ENCODE results near the gene HOGA1.
"Not testable (repeated sequence)": the region's sequence is repeated elsewhere in the genome, so short reads cannot be mapped to it uniquely, and the experiment has no call there.

HOGA1 gene

DNA sequence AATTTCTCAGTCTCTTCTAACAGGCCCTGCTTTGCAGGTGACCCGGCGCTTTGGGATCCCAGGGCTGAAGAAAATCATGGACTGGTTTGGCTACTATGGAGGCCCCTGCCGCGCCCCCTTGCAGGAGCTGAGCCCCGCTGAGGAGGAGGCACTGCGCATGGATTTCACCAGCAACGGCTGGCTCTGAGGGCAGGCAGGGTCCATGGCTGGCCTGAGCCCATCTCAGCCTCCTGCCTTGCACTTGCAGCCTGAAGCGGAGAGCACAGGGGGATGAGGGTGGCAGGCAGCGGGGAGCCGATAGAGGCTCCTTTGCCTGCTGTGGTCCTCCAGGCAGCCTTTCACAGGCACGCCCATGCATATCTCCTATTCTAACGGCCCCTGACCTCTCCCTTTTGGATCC, 27.3 kb downstream of the HOGA1 start:
- DNase-seq (ENCODE audit: low read depth) = no peak

- DNase-seq (ENCODE audit: low read depth) = no peak
These were observed 28.2 kb downstream of the HOGA1 start for GRCh38 chr10:97612386-97612785.

- no peak for DNase-seq (ENCODE audit: low read depth)
These were observed 34.1 kb downstream of the HOGA1 start for GRCh38 chr10:97618285-97618684.

GRCh38 chr10:97618733-97619132, 34.5 kb downstream of the HOGA1 start:
- no peak for DNase-seq (ENCODE audit: low read depth)

- DNase-seq (ENCODE audit: low read depth) = no peak
These were observed 39.1 kb downstream of the HOGA1 start for GRCh38 chr10:97623277-97623676.

- no peak for DNase-seq (ENCODE audit: low read depth)
These were observed 43.5 kb downstream of the HOGA1 start for GRCh38 chr10:97627731-97628130.

- no peak for DNase-seq (ENCODE audit: low read depth)
These were observed 44.0 kb downstream of the HOGA1 start for GRCh38 chr10:97628228-97628627.

- DNase-seq (ENCODE audit: low read depth) = no peak
These were observed 45.1 kb downstream of the HOGA1 start for GRCh38 chr10:97629289-97629688.

- DNase-seq (ENCODE audit: low read depth) = no peak
These were observed 46.9 kb downstream of the HOGA1 start for GRCh38 chr10:97631098-97631497.

DNA sequence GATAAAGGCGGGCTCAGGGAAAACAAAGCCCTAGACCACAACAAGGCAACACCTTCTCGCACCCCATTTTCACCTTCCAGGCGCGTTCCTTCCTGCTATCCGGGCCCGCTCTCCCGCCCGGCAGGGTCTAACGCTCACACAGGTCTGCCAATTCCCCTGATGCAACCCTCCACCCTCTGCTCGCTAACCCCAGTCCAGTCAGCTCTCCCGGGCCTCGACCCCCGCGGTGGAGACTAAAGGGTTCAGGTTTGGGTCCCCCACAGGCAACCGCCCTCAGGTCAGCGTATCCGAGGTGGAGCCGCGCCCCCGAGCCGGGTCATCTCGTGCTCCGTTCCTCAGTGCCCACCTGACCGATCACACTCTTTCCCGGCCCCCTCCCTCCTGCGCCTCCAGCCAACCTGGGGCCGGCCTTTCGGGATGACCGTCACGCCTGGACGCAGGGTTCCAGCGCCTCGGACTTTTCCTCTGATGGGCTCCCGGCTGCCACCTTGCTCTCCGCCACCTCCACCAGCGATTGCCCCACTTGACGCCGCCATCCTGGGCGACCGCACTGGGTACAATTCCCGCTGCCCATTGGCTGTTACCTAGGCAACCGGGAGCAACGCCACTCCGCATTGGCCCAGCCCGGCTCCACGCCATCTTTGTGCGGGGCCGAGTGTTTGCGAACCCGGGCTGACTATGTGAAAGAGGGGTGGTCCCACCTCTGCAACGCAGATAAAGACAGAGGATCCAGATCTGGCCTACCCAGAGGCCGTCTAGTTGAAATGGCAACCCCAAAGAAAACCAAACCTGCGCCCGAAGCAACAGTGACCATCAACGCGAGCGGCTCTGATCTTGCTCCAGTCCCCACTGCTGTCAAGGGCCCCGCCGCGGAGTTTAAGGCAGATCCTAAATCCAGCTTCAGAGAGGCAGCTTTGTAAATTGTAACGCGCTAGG, 49.0 kb downstream of the HOGA1 start, which contains the start of gene MORN4:
Gene MORN4, minus strand, starts transcription at position 552 of the 936 bp plus-strand sequence. CDS start 13,847 bp downstream, outside the sequence.
- peak; percentile 87 for DNase-seq (ENCODE audit: low read depth)

DNA sequence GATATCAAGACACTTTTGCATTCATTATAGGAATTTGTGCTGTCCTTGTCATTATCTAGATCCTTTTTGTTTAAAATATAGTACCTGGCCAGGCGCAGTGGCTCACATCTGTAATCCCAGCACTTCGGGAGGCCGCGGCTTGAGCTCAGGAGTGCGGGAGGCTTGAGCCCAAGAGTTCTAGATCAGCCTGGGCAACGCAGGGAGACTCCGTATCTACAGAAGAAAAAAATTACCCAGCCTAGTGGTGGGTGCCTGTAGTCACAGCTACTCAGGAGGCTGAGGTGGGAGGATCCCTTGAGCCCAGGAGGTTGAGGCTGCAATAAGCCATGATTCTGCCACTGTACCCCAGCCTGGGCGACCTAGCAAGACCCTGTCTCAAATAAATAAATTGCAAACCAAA, 49.7 kb downstream of the HOGA1 start:
- peak; percentile 8 for DNase-seq (ENCODE audit: low read depth)

DNA sequence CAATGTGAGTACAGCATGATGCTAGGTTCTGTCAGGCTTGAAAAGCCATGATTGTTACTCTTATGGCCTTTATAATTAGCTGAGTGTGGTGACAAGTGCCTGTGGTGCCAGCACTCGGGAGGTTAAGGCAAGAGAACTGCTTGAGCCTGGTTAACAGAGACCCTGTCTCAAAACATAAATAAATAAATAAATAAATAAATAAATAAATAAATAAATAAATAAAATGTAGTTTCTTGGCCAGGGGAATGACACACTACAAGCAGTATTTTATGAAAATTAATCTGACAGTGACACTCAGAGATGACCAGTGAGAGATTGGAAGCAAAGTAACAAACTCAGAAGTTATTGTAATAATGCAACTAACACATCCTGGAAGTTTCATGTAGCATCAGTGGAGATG, 51.4 kb downstream of the HOGA1 start:
- no peak for DNase-seq (ENCODE audit: low read depth)

GRCh38 chr10:97639090-97639489, 54.9 kb downstream of the HOGA1 start:
- not testable (repeated sequence) for DNase-seq (ENCODE audit: low read depth)

GRCh38 chr10:97640174-97640867, 56.1 kb downstream of the HOGA1 start, which contains the start of gene PI4K2A:
Gene PI4K2A, plus strand, starts transcription at chr10:97640671. Its CDS starts 72 bp downstream, at chr10:97640743.
- DNase-seq (ENCODE audit: low read depth) = peak; percentile 97

DNA sequence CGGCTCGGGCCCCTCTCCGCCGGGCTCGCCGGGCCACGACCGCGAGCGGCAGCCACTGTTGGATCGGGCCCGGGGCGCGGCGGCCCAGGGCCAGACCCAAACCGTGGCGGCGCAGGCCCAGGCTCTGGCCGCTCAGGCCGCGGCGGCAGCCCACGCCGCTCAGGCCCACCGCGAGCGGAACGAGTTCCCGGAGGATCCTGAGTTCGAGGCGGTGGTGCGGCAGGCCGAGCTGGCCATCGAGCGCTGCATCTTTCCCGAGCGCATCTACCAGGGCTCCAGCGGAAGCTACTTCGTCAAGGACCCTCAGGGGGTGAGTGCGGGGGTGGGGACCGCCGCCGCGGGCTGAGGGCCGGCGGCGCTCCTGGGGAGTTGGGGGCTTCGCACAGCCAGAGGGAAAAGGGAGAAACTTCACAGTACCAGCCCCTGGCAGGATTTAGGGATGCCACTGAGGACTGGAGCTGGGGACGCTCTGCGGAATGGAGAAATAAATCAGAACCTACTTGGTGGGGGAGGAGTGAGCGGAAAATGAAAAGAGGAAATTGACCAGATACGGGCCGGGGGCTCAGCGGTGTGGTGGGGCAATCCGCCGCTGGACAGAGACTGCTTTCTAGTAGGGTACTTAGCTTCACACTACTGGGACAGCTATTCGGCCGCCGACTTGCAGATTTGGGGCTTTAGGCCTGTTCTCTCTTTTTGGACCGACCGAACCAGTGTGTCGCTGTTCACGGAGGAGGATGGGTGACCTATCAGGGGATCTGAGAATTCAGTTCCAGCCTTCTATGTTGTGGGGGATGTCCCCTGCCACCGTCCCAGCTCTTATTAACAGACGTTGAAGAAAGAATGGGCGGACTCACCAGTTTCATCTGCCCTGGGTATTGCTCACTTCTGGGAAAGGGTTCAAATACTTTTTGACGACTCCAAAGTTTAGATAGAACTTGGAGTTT, 57.0 kb downstream of the HOGA1 start:
- peak; percentile 15 for DNase-seq (ENCODE audit: low read depth)

DNA sequence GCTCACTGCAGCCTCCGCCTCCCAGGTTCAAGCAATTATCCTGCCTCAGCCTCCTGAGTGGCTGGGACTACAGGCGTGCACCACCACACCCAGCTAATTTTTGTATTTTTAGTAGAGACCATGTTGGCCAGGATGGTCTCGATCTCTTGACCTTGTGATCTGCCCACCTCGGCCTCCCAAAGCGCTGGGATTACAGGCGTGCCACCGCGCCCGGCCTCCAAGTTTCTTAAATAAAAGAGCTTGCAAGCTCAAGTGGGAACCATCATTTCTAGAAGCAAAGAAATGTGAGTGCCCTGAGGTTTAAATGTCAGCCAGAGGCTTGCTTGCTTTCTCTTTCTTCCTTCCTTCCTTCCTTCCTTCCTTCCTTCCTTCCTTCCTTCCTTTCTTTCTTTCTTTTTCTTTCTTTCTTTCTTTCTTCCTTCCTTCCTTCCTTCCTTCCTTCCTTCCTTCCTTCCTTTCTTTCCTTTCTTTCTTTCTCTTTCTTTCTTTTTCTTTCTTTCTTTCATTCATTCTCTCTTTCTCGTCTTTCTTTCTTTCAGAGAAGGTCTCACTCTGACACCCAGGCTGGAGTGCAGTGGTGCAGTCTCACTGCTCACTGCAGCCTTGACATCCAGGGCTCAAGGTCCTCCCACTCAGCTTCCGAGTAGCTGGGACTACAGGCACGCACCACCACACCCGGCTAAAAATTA, 58.4 kb downstream of the HOGA1 start:
- DNase-seq (ENCODE audit: low read depth) = not testable (repeated sequence)

DNA sequence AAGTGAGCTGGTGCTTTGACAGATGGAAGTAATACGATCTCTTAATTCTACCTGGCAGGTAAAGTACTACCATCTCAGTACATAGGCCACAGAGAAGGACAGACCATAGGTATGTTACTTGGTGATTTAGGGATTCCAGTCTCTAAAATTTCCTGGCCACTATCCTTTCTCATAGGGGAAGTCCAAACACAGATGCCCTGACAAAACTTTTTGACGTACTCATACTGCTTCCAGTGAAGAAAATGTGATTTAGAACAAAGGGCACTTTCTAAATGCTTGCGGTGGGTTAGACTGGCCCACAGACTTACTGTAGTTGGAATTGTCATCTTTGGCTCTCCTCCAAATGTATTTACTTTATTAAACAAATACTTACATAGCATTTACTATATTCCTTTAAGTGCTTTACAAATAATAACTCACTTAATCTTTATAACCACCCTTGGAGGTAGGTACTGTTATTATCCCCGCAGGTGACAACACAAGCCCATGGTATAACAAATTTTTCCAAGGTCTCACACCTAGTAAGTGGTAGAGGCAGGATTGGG, 59.3 kb downstream of the HOGA1 start:
- no peak for DNase-seq (ENCODE audit: low read depth)

DNA sequence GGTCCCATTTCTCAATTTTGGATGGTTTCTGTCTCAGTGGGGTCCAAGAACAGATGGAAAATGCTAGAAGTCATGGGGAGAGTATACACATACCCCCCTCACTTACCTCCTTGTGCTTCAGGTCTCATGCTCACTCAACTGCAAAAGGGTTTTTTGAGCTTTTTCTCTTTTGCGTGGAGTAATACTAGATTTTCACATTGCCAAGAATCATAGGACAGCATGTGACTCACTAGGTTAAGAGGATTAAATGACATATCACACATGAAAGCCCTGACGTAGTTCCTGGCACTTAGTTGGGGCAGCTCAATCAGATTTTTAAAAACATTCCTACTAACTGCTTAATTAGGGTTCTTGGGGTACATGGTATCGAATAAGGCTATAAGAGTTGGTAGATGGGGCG, 60.7 kb downstream of the HOGA1 start:
- DNase-seq (ENCODE audit: low read depth) = no peak

GRCh38 chr10:97647556-97647955, 63.4 kb downstream of the HOGA1 start:
- DNase-seq (ENCODE audit: low read depth) = no peak

DNA sequence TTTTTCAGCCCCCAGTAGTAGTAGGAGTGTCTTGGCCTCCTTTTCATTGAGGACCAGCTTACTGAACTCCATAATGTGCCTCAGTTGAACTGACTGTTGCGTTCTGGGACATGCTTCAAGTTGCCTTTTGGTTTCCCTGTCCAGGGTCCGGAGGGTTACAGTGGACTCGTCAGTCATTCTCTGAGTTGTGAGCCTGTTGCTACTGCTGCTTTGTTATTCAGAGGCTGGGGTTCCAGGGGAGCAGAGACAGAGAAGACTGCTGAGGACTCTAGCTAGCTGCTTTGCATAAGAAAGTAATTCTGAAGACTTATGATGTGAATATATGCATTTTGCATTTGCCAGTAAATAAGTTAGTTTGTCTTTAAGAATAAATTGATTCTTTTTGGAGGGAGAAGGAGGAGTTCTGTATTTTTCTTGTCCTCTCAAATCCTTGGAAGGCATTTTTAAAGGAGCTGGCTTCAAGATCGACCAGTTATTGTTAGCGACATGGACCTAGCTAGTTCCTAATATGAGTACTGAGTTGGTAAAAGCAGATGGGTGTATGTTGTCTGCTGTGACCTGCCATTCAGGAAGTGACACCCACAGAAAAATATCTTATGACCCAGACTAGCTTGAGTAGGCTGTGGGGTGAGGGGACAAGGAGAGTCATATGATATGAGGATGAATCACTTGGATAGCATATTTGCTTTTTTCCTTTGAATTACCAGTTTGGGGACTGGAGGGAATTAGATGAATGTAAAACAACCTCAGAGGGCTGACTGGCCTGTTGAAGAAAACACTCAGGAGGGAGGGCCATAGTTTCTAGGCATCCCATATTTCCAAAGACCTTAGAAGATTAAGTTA, 64.6 kb downstream of the HOGA1 start:
- peak; percentile 9 for DNase-seq (ENCODE audit: low read depth)
